ENCODE results near the gene SPATA32.

GRCh38 chr17:45308840-45309239, 46.9 kb upstream of the SPATA32 start:
- no peak for TF ChIP-seq CTCF (conservative IDR thresholded peaks at IDR 0.05)
- no peak for TF ChIP-seq EZH2 (IDR thresholded peaks at IDR 0.05; ENCODE audit: low read depth)

Data from PC-9 (cell line).